Muscle of arm (tissue), 12 donors: Measurements from ENCODE around the gene PPP2R2C. TPM values are rescaled to one million over a fixed set of nuclear protein-coding genes. Genes with fewer than 3 reads are reported as not detected.

Experiments used
- DNase-seq: peaks from one replicate; pipeline ENCODE4 v3.0.0-alpha.2; 2013
- polyA plus RNA-seq, 12 donors: library from polyadenylated mRNA; unstranded; fragments of 120-200 nt; gene quantifications; one replicate each; pipeline ENCODE4 v1.2.1, GENCODE V29; 2013; ENCODE audit not compliant: insufficient read length in 12 of 12

PPP2R2C gene
- polyA plus RNA-seq, 12 donors = 0.19 to 14.3 (median 0.27) TPM; not detected in 2

DNA sequence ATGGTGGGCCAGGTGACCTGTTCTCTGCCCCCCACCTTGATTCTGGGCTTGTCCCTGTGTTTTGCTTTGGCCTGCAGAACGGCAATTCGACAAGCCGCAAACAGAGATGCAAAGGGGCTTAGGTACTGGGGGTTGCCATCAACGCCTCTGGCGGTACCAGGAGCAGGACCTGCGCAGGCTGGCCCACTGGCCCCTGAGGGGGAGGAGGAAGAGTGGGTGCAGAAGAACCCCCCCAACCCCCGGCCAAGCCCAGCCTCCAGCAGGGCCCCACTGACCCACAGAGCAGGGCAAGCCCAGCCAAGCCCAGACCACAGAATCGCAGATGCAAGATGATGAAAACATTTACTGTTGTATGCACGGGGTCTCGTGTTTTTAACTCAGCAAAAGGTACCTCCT lies 89.4 kb downstream of the PPP2R2C start:
- DNase-seq = no peak

DNA sequence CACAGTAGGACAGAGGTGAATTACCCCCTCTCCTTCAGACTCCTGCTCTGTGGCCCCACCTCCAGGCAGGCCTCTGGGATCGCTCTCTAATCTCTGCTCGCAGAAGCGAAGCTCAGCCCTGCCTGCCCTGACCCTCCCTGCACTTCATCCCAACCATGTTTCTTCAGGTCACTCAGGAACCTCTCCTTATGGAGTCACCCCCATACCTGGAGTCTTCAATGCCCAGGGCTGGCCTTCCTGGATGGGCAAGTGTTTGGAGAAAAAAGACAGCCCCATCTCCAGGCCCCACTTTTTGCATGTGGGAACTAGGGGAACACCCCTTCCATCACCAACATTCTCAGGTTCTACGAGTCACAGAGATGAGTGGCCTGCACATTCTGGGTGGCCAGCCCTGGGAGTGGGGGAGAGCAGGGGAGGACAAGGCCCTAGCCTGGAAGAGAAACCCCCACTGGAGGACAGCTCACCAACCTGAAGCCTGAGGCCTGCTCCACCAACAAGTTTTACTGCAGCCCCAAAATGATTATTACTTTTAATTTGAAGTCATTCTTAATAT lies 90.8 kb downstream of the PPP2R2C start:
- no peak for DNase-seq

DNA sequence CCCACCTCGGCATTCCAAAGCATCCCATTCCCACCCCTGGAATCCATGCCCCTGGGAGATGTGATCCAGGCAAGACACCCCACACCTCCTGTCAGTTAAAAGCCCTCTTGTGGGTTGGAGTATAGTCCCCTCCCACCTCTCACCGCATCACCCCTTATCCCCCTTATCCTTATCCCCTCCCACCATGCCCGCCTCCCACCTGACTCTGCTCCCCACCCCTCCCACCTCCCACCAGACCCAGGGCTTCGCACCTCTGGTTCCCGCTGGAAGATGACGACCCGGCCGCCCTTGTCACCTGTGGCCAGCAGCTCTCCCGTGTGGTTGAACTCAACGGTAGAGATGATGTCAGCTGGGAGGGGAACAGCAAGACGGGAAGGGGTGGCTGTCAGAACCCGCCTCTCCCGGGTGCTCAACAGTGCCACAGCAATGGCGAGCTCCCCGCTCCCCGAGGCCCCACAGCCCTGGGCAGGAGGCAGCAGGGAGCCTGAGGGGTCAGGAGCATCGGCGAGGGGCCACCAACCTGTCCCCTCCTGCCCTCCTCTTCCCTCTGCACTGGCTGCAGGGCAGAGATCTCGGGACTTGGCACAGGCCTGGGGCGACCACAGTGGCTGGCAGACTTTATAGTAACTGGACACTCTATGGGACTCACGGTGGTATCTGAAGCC lies 91.5 kb downstream of the PPP2R2C start:
- no peak for DNase-seq

DNA sequence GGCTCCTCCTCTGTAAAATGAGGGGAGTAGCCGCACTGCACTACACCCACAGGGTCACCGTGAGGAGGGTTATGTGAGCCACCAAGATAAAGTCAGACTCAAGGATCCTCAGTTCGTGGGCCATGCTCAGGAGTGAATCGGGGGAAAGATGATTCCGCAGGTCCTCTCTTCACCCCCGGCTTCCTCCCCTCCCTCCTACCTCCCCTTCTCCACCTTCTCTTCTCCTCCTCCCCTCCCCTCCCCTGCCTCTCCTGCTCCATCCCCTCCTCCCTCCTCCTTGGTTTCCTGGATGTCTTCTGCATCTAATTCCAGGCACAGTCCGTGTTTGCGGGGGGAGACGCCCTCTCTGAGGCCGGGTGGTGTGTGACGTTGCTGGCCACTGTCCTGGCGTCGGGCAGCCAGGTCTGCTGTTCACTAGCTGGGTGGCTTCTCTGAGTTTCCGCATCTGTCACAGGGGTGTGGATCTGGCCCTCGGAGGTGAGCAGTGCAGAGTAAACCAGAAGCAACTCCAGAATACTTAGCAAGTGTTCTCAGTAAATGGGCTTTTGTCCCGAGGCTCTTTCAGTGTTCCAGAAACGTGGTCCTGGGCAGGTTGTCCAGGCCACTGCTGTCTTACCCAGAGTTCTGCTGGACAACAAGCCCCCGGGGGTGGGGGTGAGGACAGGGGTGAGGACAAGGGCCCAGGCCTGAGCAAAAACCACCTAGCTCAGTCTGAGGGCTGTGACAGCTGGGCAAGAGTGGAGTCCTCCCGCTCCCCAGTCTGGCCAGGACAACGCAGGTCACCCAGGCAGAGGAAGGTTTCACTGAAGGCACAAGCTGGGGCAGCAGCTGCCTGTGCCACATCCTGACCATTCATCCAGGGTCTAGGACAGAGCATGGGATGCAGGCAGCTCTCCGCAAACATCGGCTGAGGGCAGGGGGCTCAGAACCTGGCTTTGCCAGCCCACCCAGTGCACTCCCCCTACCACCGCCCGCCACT lies 92.4 kb downstream of the PPP2R2C start:
- DNase-seq = no peak

DNA sequence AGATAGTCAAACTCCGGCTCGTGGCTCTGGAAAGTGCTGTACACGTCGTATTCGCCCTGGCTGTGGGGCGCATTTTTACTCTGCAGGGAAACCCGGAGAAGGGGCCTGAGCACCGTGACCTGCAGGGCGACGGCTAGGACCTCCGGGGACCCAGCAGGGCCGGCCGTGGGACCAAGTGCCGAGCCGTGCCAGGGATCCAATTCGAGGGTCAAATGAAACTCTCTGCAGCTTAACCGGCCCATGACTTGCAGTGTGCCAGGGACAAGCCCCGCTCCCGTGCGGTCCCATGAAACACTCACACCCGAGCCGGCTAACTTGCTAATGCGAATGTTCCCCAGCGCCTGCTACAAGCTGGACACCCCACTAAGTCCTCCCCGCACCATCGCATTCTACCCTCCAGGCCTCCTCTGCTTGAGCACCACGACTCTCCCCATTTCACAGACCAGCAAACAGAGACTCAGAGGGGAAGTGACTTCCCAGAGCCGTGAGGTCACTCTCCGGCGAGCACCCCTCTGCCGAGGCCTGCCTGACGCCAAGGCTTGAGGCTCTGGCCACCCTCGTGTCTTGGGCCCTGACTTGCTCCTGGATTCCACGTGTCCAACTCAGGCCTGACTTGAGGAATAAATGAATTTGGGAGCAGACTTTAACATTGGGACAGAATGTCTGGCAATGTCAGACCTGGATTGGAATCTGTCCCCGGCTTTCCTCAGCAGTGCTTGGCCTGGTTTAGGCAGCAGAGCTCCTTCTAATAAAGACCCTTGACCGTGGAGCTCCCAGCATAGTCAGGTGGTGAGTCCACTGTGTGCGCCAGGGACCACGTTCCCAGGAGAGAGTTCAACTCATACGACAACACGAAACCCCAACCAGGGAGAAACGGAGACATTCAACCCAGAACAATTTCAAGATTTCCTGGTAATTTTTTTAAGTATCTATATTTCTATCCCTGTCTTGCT lies 93.6 kb downstream of the PPP2R2C start:
- DNase-seq = no peak

DNA sequence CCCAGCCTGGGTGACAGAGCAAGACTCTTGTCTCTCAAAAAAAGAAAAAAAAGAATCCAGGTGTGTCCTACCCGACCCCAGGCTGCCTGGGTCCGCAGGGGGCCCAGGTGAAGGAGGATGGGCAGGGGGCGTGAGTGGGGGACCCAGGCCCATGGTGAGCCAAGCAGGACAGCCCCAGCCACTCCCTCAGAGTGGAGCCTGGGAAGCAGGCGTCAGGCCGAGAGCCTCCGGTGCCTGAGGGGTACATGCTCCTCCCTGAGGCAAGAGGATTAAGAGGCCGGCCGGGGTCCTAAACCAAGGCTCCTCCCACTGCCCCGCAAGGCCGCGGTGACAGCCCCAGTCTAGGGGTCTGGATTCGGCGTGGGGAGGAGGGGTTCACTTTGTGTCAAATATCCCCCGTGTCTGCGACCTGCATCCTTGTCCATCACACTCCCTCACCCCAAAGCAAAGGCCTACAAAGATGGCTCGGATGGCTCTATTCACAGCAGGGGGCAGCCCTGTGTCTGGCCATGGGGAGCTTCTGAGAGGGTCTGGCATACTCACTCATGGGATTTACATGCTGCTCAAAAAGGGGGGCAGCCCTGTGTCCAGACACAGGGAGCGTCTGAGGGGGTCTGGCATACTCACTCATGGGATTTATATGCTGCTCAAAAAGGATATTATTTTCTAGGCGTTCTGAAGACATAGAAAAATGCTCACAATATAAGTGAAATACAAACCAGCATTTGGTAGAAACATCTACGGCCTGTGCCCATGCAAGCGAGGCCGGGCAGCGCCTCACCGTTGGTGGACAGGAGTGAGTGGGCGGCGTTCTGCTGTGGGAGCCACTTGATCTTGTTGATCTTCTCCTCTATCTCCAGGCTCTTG lies 94.6 kb downstream of the PPP2R2C start:
- no peak for DNase-seq

DNA sequence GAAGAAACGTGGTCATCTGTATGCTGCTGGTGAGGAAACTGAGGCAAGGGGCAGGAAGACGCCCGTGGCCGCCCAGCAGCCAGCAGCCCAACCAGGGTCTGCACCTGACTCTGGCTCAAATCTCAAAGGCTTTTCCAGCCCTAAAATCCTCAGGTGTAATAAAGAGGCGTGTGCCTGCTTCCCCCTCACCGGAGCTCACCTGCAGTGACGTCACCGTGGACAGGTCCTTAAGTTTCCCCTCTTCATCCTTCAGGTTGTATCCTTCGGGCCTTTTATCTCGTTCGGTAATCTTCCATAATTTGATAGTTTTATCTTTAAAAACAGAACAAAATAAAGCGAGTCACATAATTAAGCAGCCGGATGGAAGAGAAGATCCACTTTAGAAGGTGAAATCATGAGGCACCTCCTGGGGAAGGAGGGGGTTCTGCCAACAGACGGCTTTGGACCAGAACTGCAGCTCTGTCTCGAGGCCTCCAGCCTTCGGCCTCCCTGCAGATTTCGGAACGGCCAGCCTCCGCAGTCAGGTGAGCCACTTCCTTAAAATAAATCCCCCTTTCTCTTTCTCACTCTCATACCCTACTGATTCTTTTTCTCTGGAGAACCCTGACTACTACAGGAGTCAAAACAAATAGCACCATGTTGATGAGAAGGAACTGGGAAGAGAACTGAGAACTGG lies 96.7 kb downstream of the PPP2R2C start:
- no peak for DNase-seq

DNA sequence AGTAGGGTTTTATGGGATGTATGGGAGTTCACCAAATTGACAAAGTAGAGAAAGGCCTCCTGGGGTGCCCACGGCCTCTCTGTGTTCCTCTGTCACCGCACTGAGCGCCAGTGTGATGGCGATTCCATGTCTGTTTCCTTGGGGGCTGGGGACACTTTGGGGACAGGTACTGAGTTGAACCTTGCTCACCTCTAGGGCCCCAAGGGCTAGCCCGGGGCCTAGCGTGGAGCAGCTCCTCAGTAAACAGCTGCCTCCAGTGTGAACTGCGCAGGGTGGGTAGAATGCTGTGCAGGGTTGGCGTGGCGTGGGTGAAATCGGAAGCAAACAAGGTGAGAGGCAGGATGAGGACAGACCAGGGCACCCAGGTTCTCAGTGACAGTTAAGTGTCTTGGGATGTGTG lies 97.8 kb downstream of the PPP2R2C start:
- no peak for DNase-seq

DNA sequence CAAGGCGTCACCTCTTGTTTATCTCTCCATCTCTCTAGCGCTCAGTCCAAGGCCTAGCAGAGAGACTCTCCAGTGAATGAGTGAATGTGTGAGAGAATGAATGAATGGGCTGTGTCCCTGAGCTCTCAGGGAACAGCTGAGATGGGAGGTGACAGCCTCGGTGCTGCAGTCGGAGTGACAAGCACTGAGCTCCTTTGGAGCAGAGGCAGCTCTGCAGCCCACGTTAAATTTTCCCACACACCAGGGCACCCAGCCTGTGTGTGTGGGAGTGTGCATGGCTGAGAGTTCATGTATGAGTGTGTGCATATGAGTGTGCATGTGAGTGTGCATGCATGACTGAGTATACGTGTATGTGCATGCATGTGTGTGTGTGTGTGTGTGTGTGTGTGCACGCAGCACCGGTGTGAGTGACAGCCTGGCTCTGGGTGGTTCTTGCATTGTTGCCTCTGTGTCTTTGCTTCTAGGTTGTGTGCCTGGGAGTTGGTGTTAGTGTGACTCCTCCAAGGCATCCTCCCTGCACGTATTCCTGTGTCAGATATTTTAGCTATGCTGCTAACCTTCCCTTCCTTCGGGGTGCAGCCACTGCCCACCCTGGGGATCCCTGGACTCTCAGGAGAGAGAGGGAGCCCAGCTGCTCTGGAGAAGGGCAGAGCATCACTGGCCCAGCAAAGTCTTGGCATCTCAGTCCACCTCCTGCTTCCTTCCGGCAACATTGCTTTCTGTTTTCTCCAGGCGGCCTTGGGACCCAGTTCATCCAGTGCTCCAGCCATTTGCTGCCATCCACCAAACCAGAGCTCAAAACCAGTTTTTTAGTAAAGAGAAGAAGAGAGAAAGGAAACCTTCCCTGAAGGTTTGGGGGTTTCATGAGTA lies 98.6 kb downstream of the PPP2R2C start:
- no peak for DNase-seq

DNA sequence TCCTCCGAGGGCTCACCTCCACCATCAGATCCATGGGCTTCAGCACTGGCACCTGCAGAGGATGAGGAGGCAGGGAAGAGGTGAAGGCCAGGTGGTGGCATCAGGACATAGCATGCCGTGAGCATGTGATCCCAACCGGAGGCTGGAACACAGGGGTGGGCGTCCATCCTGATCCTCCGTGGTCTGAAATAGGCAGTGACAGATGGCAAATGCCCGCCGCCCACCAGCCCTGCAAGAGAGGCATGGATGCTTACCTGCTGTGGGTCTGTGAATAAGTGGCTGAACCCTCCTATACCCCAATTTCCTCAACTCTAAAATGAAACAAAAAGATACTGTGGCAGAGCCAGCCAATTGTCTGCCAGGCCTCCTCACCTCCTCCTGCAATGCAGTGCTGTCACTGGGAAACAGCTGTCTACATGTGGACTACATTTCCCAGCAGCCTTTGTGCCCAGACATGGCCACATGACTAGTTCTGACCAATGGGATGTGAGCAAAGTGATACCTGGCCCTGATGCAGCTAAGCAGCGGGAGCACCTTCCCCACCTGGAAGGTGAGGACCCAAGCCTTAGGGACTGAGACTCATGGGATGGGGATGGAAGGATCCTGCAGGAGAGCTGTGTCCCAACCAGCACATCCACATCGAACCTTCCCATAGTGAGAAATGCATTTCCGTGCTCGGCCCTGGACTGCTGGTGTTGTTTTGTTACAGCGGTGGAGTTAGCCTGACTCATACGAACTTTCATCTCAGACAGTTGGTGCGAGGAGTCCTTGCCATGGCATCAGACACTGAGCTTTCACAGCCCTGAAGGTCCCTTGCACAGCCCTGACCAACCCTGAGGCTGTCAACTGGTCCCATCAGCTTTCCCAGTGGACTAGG lies 99.5 kb downstream of the PPP2R2C start:
- peak; percentile 7 for DNase-seq

DNA sequence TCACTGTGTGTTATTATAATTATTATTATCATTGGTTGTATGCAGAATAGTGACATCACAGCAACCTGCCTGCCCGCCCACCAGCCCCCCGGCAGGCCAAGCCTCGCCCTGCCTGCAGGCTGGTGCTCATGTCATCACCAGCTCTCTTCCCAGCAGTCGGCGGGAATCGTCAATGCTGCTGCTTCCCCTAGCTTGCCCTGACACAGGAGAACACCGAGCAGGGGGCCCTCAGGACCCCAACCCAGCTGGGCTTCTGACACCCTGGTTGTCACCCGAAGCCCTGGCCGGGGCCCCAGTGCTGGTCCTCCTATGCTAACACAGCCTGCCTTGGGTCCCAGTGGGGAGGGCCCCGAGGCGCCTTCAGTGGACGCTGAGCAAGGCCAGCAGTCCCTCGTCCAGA lies 100.6 kb downstream of the PPP2R2C start:
- no peak for DNase-seq

DNA sequence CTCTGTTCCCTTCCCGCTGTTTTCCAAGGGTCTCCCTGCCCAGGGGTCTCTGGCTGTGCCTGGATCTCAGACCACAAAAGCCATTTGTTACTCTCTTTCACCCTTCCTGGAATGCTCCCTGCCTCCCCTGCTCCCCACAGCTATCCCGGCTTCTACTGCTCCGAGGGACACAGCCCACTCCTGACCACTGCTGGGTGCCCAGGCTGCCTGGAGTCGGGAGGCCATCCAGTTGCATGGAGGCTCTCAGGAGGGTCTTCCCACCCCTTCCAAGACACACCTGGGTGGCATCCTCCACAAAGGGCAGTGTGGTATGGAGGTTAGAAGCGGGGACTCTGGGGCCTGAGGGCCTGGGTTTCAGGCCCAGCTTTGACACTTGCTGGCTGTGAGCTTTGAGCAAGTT lies 101.1 kb downstream of the PPP2R2C start:
- DNase-seq = no peak

DNA sequence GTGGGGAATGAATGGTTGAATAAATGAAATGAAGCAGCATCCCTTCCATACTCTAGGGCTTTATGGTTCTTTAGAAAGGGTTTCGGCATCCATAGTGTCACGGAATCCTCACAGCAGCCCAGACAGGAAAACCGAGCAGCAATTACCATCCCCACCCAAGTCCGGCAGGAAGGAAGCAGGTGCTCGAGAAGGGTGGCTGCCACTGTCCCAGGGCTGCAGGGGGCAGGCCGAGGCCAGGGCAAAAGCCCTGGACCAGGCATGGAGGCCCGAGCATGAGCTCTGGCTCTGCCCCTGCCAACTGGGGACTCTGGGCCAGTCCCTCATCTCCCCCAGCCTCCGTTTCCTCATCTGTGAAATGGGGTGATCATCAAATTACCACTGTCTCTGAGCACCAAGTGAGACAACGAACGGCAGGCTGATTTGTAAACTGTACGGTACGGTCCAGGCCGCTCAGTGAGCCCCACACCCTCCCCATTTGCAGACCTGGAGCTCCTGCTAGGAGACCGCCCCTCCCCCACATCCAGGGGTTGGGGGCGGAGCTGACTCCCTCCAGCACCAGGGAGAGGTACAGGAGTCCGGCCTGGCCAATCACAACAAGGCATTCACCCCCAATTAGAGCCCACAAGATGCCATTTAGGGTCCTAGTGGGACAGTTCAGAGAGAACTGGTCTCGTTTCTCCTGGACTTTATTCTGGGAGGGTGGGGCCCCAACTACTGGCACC lies 102.3 kb downstream of the PPP2R2C start:
- DNase-seq = no peak

DNA sequence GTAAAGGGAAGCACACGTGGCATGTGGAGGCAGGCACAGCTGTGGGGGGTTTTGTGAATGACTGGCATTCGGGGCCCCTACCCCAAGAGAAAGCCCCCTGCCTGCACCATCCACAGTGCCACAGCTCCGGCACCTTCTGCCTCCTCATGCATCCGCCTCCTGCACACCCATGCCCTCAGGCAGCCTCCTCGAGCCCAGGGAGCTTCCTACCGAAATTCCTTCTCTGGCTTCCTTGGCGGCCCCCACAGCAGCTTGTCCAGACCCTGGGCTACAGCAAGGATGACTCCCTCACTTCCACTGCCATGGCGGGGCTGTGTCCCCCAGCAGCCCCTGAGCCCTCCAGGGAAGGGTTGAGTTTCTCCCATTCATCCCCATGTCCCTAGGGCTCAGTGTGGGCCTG lies 102.9 kb downstream of the PPP2R2C start:
- DNase-seq = no peak

DNA sequence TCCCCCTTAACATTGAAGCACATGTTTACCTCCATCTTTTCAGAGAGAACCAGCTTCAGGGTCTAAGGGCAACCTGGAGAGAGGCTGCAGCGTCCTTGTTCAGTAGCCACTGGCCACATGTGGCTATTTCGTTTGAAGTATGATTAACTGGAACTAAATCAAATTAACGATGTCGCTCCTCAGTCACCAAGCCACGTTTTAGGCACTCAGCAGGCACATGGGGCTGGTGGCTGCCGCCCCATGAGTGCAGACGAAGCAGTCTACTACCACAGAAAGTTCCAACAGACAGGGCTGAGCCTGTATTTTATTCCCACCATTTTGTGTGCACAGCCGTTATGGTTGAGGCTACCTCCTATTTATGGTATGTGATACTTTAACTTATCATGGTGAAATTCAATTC lies 103.4 kb downstream of the PPP2R2C start:
- DNase-seq = no peak

DNA sequence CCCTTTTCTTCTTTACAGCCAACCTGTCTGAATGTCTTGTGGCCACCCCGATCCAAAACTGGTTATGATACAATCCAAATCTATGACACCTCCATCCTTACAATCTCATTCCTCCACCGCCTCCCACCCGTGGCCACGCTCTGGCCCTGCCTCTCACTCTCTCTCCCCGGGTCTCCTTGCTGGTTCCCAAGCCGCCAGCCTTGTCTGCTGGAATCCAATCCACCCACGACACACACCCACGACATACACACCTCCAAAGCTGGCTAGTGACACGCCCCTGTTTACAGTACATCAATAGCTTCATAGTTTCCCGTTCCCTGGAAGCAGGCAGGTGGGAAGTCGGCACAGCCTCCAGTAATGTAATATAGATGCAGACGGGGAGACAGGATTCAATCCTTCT lies 103.8 kb downstream of the PPP2R2C start:
- DNase-seq = no peak

DNA sequence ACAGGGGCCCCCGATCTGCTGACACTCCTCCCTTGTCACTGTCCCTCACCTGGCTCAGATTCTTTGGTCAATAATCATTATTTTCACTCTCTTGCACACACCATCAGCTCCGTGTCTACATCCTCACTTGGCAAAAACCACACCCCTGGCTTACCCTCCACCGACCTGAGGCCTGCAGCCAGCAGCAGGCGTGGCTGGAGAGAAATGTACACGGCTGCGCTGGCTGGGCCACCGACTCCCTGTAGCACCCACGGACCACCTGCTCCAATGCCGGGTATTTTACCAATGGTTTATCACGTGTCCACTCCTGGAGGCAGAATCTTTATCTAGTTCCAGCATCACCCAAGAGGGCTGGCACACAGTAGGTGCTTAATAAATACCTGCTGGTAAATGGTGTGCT lies 104.3 kb downstream of the PPP2R2C start:
- DNase-seq = no peak
